Stimulated activated naive CD8-positive, alpha-beta T cell treated with anti-CD3 and anti-CD28 coated beads, Interleukin-15, Interleukin-2, amounts not matched to agents 100 U/mL and 50 U/mL, for 24 hours (primary cell): ENCODE data around the gene CYP1A1.

Source experiments
- ATAC-seq: fragments of 150-1000 bp; cut with Tn5 transposase; one replicate; pipeline ENCODE4 v1.10.0; 2021
- DNase-seq: peaks from one replicate; pipeline ENCODE4 v3.0.0; 2021

CYP1A1 gene

DNA sequence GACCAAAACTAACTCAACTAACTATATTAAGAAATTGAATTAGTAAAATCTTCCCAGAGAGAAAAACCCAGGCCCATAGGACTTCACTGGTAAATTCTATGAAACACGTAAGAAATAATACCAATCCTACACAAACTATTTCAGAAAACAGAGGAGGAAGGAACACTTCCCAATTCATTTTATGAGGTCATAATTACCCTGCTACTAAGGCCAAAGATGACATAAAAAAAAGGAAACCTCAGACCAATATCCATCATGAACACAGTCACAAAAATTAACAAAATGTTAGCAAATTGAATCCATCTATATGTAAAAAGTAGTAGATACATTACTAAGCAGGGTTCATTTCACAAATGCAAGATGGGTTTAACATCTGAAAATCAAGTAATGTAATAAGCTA, 33.0 kb downstream of the CYP1A1 start:
- DNase-seq (no peak), ATAC-seq (no peak)

DNA sequence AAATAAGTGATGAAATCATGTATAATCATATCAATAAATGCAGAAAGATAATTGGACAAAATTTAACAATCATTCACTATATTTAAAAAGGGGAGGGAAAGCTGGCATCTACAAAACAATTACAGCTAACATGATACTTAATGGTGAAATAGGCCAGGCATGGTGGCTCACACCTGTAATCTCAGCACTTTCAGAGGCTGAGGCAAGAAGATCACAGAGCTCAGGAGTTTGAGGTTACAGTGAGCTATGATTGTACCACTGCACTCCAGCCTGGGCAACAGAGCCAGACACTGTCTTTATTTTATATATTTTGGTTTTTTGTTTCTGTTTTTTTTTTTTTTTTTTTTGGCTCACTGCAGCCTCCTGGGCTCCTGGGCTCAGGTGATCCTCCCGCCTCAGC, 41.6 kb downstream of the CYP1A1 start:
- ATAC-seq = no peak
- no peak for DNase-seq

GRCh38 chr15:74682954-74683353, 42.4 kb downstream of the CYP1A1 start:
- DNase-seq (no peak), ATAC-seq (no peak)

DNA sequence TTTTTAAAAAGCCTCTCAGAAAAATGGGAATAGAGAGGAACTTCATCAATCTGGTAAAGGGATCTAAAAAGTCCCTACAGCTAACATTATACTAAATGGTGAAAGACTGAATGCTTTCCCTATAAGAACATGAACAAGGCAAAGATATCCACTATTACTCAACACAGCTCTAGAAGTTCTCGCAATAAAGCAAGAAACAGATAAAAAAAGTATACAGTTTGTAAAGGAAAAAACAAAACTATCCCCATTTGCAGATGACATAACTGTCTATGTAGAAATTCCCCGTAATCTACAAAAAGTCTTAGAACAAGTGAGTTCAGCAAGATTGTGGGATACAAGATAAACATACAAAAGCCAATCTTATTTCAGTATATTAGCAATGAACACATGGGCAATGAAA, 44.9 kb downstream of the CYP1A1 start:
- ATAC-seq (no peak), DNase-seq (no peak)

DNA sequence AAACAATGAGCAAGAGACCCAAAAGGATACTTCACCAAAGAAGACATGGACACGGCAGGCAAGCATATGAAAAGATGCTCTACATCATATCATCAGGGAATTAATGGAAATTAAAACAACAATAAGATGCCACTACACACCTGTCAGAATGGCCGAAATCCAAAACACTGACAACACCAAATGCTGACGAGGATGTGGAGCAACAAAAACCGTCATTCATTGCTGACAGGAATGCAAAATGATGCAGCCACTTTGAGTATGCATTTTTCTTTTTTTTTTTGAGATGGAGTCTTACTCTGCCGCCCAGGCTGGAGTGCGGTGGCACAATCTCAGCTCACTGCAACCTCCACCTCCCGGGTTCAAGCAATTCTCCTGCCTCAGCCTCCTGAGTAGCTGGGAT, 48.5 kb downstream of the CYP1A1 start:
- DNase-seq (no peak), ATAC-seq (no peak)

- no peak for DNase-seq
- ATAC-seq = no peak
Measured at GRCh38 chr15:74674161-74674560, 51.2 kb downstream of the CYP1A1 start.

GRCh38 chr15:74669627-74670026, 55.7 kb downstream of the CYP1A1 start:
- DNase-seq (no peak), ATAC-seq (no peak)
